Chondrocyte (in vitro differentiated cells): ENCODE measurements around the gene NUTM2E. TPM values are rescaled to one million over a fixed set of nuclear protein-coding genes. Genes with fewer than 3 reads are reported as not detected.
A peak's percentile ranks its signal among the peaks of the same experiment; 100 is the strongest.
"Not testable (repeated sequence)": the region's sequence is repeated elsewhere in the genome, so short reads cannot be mapped to it uniquely, and the experiment has no call there.

Experiments used
- DNase-seq: peaks from one replicate; pipeline ENCODE4 v3.0.0; 2021; ENCODE audit warnings: mixed read lengths, low spot score
- H3K27ac Mint-ChIP-seq: one replicate; pipeline ENCODE4 v1.8.0; 2021; ENCODE audit warnings: mild to moderate bottlenecking, moderate library complexity, mixed read lengths; ENCODE audit not compliant: unreplicated experiment
- H3K27me3 Mint-ChIP-seq: 2 replicates; pipeline ENCODE4 v1.8.0; 2021; ENCODE audit warnings: low read depth, mixed read lengths
- H3K36me3 Mint-ChIP-seq: 2 replicates; pipeline ENCODE4 v1.8.0; 2021; ENCODE audit warnings: low read depth, mixed read lengths
- H3K4me1 Mint-ChIP-seq: 2 replicates; pipeline ENCODE4 v1.8.0; 2021; ENCODE audit warnings: low read depth, mild to moderate bottlenecking, mixed read lengths
- H3K4me3 Mint-ChIP-seq: one replicate; pipeline ENCODE4 v1.8.0; 2021; ENCODE audit warnings: mild to moderate bottlenecking, moderate library complexity, mixed read lengths; ENCODE audit not compliant: unreplicated experiment
- H3K9me3 Mint-ChIP-seq: 2 replicates; pipeline ENCODE4 v1.8.0; 2021; ENCODE audit warnings: low read depth, mixed read lengths
- long read RNA-seq: library from polyadenylated mRNA; stranded (forward); transcript quantifications from one replicate; pipeline ENCODE4 v2.0.0, GENCODE V29; 2021
- total RNA-seq: library from RNA; stranded (reverse); gene quantifications from 3 replicates; pipeline ENCODE4 v1.2.1, GENCODE V29; 2021
- TF ChIP-seq, protein P1 (sequence below): fragments of 200-600 bp; sonication (generic); IDR thresholded peaks from 2 replicates; pipeline ENCODE4 v1.5.0; 2021; ENCODE audit warnings: antibody characterized with exemption, mild to moderate bottlenecking, moderate library complexity

NUTM2E gene, protein sequence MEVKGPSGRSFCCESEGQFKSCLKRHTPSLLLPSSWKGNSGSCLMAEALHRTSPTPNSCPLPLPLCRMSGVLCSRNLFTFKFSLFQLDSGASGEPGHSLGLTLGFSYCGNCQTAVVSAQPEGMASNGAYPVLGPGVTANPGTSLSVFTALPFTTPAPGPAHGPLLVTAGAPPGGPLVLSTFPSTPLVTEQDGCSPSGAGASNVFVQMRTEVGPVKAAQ (N-terminal part only)
- total RNA-seq, result 0.52 to 0.80 TPM (median 0.74 TPM) in 3 replicates
- long read RNA-seq, result 0 reads

DNA sequence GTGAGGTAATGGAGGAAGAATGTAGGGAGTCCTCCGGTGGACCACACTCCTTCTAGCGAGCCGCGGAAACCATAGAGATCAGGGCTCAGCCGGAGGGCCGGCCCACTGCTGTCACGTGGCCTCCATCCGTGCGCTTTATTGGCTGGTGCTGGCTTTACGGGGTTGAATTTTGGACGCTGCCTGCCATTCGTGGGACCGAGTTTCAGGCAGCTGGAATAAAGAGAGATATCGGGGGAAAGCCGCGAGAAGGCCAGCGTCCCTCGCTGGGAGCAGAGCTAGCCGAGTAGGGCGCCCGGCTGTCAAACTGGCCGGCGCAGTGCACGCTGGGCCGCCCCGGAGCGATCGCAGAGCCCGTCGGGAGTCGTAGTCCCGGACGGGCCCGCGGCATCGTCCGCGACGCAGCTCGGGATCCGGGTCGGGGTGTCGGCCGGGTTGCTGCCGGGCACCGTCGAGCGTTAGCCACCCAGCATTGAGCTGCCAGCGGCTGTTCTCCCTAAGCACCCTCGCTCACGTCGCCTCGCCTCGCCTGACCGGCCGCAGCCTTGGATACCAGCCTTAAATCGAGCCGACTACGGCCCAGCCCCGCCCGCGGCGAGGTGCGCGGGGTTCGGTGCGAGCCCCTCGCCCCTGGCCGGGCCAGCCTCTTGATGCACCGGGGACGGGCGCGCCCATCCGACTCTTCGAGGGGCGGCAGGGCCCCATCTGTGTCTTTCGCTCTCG, at the start of gene NUTM2E:
NUTM2E (plus strand) TSS at position 244 of the 720 bp plus-strand sequence. CDS start 15,002 bp downstream, outside the sequence.
- not testable (repeated sequence) for H3K27me3 Mint-ChIP-seq, DNase-seq, H3K9me3 Mint-ChIP-seq, H3K36me3 Mint-ChIP-seq
- Mint-ChIP-seq H3K4me1 (peaks cover 23% of the 10 kb centered on the region), H3K4me3 (peak within 1 kb of the TSS; percentile 89), H3K27ac (peak within 1 kb of the TSS; percentile 90)

DNA sequence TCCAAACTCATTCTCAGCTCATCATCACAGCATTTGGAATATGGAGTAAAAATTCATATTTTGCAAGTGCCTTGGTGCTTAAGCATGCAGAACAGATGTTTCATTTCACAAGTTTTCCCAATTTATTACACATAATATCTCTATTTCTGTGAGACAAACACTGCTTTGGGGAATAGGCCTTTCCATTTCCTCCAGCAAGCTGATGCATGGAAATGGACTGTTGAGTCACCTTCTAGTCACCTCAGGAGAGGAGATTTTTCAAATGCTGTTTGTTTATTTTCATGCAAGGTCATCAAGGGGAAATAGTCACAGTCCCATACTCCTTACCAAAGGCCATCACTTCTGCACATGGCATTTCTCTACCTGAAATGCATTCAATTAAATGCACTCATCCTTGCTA, 48.5 kb upstream of the NUTM2E start:
- H3K4me3 Mint-ChIP-seq, H3K4me1 Mint-ChIP-seq, H3K9me3 Mint-ChIP-seq, H3K36me3 Mint-ChIP-seq, H3K27me3 Mint-ChIP-seq, DNase-seq, H3K27ac Mint-ChIP-seq: not testable (repeated sequence)

DNA sequence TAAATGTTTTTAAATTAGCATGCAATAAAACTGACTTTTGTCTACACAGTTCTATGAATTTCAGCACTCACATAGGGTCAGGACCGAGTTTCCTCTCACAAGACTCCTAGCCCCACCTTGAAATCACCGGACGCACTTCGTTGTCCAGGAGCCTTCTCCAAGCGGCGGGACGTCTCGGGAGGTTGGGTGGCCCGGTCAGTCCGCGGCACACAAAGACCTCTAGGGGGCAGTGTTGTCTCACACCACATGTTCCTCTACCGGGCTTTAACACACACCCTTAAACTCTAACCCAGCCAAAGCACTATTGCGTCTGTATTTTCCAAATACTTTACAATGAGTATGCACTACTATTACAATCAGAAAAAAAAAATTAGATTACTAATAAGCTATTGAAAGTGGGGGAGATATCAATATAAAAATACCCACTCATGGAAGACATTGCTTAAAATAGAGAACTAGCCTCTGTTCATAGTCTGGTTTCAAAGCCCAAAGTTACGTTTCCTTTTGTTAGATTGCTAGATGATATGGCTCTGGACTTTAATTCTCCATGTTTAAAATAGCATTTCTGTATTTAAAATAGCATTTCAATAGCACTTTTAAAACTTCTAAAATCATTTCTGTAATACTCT, 47.1 kb upstream of the NUTM2E start:
- H3K27me3 Mint-ChIP-seq, H3K36me3 Mint-ChIP-seq, H3K4me1 Mint-ChIP-seq, DNase-seq, H3K9me3 Mint-ChIP-seq, H3K27ac Mint-ChIP-seq: not testable (repeated sequence)
- peak overlapping the region; percentile 38 for H3K4me3 Mint-ChIP-seq
- TF ChIP-seq, protein P1, sequence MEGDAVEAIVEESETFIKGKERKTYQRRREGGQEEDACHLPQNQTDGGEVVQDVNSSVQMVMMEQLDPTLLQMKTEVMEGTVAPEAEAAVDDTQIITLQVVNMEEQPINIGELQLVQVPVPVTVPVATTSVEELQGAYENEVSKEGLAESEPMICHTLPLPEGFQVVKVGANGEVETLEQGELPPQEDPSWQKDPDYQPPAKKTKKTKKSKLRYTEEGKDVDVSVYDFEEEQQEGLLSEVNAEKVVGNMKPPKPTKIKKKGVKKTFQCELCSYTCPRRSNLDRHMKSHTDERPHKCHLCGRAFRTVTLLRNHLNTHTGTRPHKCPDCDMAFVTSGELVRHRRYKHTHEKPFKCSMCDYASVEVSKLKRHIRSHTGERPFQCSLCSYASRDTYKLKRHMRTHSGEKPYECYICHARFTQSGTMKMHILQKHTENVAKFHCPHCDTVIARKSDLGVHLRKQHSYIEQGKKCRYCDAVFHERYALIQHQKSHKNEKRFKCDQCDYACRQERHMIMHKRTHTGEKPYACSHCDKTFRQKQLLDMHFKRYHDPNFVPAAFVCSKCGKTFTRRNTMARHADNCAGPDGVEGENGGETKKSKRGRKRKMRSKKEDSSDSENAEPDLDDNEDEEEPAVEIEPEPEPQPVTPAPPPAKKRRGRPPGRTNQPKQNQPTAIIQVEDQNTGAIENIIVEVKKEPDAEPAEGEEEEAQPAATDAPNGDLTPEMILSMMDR, result peak; percentile 81

DNA sequence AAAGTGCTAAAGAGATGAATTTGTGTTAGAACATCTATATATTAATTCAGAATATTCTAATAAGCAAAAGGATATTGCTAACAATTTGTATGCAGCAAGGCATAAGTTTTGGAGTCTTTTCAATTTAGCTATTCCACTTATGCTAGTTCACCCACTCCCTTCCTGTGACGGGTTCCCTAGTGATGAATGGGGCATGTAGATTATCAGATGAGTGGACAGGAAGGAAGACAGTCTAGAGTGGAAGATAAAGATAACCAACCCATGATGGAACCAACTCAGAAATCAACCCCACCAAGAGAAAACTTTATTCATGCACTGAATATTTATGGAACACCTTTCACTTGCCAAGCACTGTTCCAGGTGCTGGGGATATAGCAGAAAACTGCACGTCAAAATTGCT, 46.5 kb upstream of the NUTM2E start:
- H3K27me3 Mint-ChIP-seq, DNase-seq, H3K9me3 Mint-ChIP-seq, H3K4me1 Mint-ChIP-seq, H3K4me3 Mint-ChIP-seq, H3K36me3 Mint-ChIP-seq, H3K27ac Mint-ChIP-seq: not testable (repeated sequence)

DNA sequence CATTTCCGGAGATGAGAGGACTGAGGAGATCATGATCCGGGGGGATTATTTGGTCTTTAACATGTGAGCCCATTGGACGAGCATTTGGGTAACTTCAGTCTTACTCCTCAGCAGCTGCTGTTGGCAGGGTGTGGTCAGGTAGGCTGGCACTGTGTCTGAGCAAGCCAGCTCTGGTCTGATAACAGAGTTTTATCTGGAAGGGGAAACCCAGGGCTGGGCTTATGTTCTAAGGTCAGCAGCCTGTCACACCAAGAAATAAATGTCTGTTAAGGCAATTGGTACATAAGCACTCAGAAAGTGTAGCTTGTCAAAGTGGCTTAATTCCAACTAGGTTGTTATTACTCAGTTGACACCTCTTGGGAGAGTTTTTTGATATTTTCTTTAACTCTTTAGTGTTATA, 45.0 kb upstream of the NUTM2E start:
- H3K36me3 Mint-ChIP-seq, H3K27ac Mint-ChIP-seq, H3K9me3 Mint-ChIP-seq, H3K27me3 Mint-ChIP-seq, H3K4me3 Mint-ChIP-seq, DNase-seq, H3K4me1 Mint-ChIP-seq: not testable (repeated sequence)

DNA sequence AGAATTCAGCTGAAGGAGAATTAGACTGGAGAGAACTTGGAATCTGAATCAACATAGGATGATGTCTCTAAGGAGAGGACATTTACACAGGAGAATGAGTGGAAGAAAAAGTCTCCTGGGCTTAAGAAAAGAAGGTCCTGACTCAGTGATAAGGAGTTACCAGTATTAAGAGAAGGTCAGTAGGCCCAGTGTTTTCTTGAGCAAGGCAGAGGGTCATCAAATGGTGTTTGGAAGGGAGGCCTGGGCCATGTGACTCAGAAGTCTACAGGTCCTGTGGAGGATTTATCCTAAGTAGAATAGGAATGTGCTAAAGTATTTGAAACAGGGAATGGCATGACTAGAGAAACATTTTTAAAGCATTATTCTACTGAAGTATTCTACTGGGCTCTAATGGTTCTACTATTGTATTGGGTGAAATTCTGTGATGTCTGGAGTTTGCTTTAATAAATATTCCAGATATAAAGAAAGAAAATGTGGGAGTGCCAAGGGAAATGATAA, 39.0 kb upstream of the NUTM2E start:
- not testable (repeated sequence) for H3K4me1 Mint-ChIP-seq, DNase-seq, H3K36me3 Mint-ChIP-seq, H3K4me3 Mint-ChIP-seq, H3K9me3 Mint-ChIP-seq, H3K27me3 Mint-ChIP-seq
- H3K27ac Mint-ChIP-seq, result peak overlapping the region; percentile 63

DNA sequence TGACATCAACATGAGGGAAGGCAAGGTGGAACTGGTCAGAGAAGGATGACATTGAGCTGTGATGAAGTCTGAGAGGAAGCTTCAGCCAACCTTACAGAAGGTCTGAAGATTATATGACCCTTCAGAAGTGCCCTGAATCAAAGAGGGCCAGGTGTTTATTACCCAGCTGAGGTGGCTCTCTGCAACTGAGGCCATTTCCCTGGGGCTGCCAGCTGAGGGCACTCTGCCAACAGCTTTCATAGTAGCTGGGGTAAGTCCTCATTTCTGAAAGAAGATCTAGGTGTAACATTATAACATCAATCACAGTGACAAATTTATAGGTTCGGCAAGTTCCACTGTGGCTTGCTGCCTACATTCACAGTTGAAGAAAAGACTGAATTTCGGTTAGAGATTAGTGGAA, 37.2 kb upstream of the NUTM2E start:
- not testable (repeated sequence) for H3K4me3 Mint-ChIP-seq, H3K36me3 Mint-ChIP-seq, H3K9me3 Mint-ChIP-seq, H3K27me3 Mint-ChIP-seq, DNase-seq, H3K27ac Mint-ChIP-seq, H3K4me1 Mint-ChIP-seq

DNA sequence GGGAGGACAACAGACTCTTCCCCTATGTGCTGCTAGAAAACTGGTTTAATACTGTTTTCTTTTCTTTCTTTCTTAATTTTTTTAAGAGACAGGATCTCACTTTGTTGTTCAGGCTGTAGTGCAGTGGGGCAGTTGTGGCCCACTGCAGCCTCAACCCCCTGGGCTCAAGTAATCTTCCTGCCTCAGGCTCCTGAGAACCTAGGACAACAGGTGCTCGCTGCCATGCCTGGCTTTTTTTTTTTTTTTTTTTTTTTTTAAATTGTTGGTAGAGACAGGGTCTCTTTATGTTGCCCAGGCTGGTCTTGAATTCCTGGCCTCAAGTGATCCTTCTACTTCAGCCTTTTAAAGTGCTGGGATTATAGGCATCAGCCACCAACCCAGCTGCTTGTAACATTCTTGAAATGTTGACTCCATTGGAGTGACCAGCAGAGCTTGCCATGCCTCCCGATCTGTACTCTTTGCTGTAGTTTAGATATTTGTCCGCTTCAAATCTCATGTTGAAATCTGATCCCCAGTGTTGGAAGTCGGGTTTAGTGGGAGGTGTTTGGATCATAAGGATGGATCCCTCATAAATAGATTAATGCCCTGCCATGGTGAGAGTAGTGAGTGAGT, 34.5 kb upstream of the NUTM2E start:
- not testable (repeated sequence) for H3K27me3 Mint-ChIP-seq, H3K27ac Mint-ChIP-seq, H3K4me3 Mint-ChIP-seq, H3K9me3 Mint-ChIP-seq, DNase-seq, H3K4me1 Mint-ChIP-seq, H3K36me3 Mint-ChIP-seq
